HG02884 (cell line): ENCODE measurements around the gene NPTX1.
"Not testable (repeated sequence)": the region's sequence is repeated elsewhere in the genome, so short reads cannot be mapped to it uniquely, and the experiment has no call there.

Source experiments
- ATAC-seq: cut with Tn5 transposase; IDR thresholded peaks from one replicate; pipeline ENCODE4 v1.9.1; 2021; ENCODE audit warnings: mild to moderate bottlenecking, moderate library complexity; ENCODE audit not compliant: unreplicated experiment

NPTX1 gene

GRCh38 chr17:80475910-80476876 lies at the start of gene NPTX1:
Gene NPTX1, minus strand, starts transcription at chr17:80476607. Its CDS starts 161 bp downstream, at chr17:80476446.
- ATAC-seq = no peak

GRCh38 chr17:80523956-80524712 lies 47.7 kb upstream of the NPTX1 start:
- ATAC-seq = no peak

- ATAC-seq = no peak
Observed at GRCh38 chr17:80523054-80523744, 46.8 kb upstream of the NPTX1 start.

- ATAC-seq = no peak
Observed at GRCh38 chr17:80520810-80521455, 44.5 kb upstream of the NPTX1 start.

- no peak for ATAC-seq
Observed at GRCh38 chr17:80519091-80519781, 42.8 kb upstream of the NPTX1 start.

- no peak for ATAC-seq
Observed at GRCh38 chr17:80518392-80518791, 42.0 kb upstream of the NPTX1 start.

GRCh38 chr17:80517641-80518040 lies 41.2 kb upstream of the NPTX1 start:
- ATAC-seq = no peak

- no peak for ATAC-seq
Observed at GRCh38 chr17:80516171-80516932, 39.9 kb upstream of the NPTX1 start.

GRCh38 chr17:80513892-80514291 lies 37.5 kb upstream of the NPTX1 start:
- ATAC-seq = no peak

GRCh38 chr17:80513201-80513600 lies 36.8 kb upstream of the NPTX1 start:
- no peak for ATAC-seq

GRCh38 chr17:80512233-80512632 lies 35.8 kb upstream of the NPTX1 start:
- ATAC-seq = no peak

- no peak for ATAC-seq
Observed at GRCh38 chr17:80511222-80512180, 35.1 kb upstream of the NPTX1 start.

- no peak for ATAC-seq
Observed at GRCh38 chr17:80510772-80511171, 34.4 kb upstream of the NPTX1 start.

GRCh38 chr17:80510132-80510531 lies 33.7 kb upstream of the NPTX1 start:
- ATAC-seq = no peak

- ATAC-seq = no peak
Observed at GRCh38 chr17:80509311-80509710, 32.9 kb upstream of the NPTX1 start.

- ATAC-seq = no peak
Observed at GRCh38 chr17:80507965-80508364, 31.6 kb upstream of the NPTX1 start.

- ATAC-seq = not testable (repeated sequence)
Observed at GRCh38 chr17:80507177-80507576, 30.8 kb upstream of the NPTX1 start.

- no peak for ATAC-seq
Observed at GRCh38 chr17:80504686-80505413, 28.4 kb upstream of the NPTX1 start.
